Raji (cell line): Measurements from ENCODE around the gene SH3GL3.

Experiments used
- POLR2A ChIP-seq: IDR thresholded peaks from 2 replicates; pipeline ENCODE4 v1.6.1; 2011; ENCODE audit warnings: low read depth, low read length, control low read depth; ENCODE audit not compliant: insufficient read depth

Gene SH3GL3

GRCh38 chr15:83477808-83478537 is 30.8 kb downstream of the SH3GL3 start:
- TF ChIP-seq POLR2A, result no peak

- TF ChIP-seq POLR2A, result no peak
These were observed 36.5 kb downstream of the SH3GL3 start for GRCh38 chr15:83483612-83484011.

- no peak for TF ChIP-seq POLR2A
These were observed 37.5 kb downstream of the SH3GL3 start for GRCh38 chr15:83484636-83485035.

- TF ChIP-seq POLR2A, result no peak
These were observed 39.2 kb downstream of the SH3GL3 start for GRCh38 chr15:83486363-83486762.

- no peak for TF ChIP-seq POLR2A
These were observed 40.4 kb downstream of the SH3GL3 start for GRCh38 chr15:83487519-83487918.

GRCh38 chr15:83489690-83490089 is 42.5 kb downstream of the SH3GL3 start:
- no peak for TF ChIP-seq POLR2A

GRCh38 chr15:83491486-83491885 is 44.3 kb downstream of the SH3GL3 start:
- no peak for TF ChIP-seq POLR2A

- TF ChIP-seq POLR2A, result no peak
These were observed 49.6 kb downstream of the SH3GL3 start for GRCh38 chr15:83496766-83497165.

- TF ChIP-seq POLR2A, result no peak
These were observed 51.2 kb downstream of the SH3GL3 start for GRCh38 chr15:83498374-83498773.

GRCh38 chr15:83498801-83499200 is 51.7 kb downstream of the SH3GL3 start:
- TF ChIP-seq POLR2A, result no peak

GRCh38 chr15:83499476-83499875 is 52.3 kb downstream of the SH3GL3 start:
- no peak for TF ChIP-seq POLR2A

GRCh38 chr15:83503595-83504364 is 56.6 kb downstream of the SH3GL3 start:
- TF ChIP-seq POLR2A, result no peak

GRCh38 chr15:83504365-83504764 is 57.2 kb downstream of the SH3GL3 start:
- no peak for TF ChIP-seq POLR2A

GRCh38 chr15:83510001-83510400 is 62.9 kb downstream of the SH3GL3 start:
- no peak for TF ChIP-seq POLR2A

GRCh38 chr15:83512459-83512858 is 65.3 kb downstream of the SH3GL3 start:
- TF ChIP-seq POLR2A, result no peak

GRCh38 chr15:83514584-83514983 is 67.4 kb downstream of the SH3GL3 start:
- TF ChIP-seq POLR2A, result no peak

DNA sequence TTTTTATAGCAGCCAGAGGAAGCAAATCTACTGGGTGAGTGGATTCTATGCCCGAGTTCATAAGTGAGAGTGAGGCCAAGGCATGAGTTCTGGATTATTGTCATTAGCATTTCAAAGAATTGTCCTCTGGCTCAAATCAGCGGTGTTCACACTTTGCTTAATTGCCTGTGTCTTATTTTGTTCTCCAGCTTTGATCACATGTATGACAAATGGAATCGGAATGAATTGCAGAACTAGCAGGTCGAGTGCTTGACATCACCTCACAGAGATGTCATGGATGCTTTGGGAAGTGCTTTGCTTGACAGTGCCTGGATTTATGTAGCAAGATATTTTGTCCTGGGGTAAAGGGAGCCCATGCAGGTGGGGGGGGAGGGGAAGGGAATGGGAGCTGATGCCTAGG is 68.0 kb downstream of the SH3GL3 start:
- TF ChIP-seq POLR2A, result no peak

DNA sequence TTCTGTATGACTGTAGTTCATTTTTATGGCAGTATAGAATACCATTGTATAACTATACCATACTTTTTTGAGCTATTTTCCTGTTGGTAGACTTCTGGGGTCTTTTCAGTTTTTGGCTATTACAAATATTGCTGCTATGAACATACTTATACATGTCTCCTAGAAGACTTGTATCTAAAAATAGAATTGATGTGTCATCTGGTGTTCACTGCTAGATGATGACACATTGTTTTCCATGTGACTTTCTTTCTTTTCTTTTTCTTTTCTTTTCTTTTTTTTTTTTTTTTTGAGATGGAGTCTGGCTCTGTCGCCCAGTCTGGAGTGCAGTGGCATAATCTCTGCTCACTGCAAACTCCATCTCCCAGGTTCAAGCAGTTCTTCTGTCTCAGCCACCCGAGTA is 69.8 kb downstream of the SH3GL3 start:
- TF ChIP-seq POLR2A, result no peak
